Right lung (tissue), 5 donors: ENCODE results near the gene PTMA. TPM values are rescaled to one million over a fixed set of nuclear protein-coding genes. Genes with fewer than 3 reads are reported as not detected.
A peak's percentile ranks its signal among the peaks of the same experiment; 100 is the strongest.

ENCODE experiments used
- DNase-seq, 2 donors: peaks; one replicate each; pipeline ENCODE4 v3.0.0-alpha.2; 2013
- polyA plus RNA-seq, 5 donors: library from polyadenylated mRNA; unstranded; fragments of 120-200 nt; gene quantifications; one replicate each; pipeline versions ENCODE4 v1.2.1 to v1.2.3, GENCODE V29; 2013; ENCODE audit warnings: inconsistent platforms in 1 of 5, low replicate concordance in 1 of 5; ENCODE audit not compliant: insufficient read length in 5 of 5, insufficient read depth in 1 of 5

The PTMA gene
- polyA plus RNA-seq, 5 donors = 1,677 to 2,311 (median 2,160) TPM

- peak; percentile 59 to 71 for DNase-seq
Measured at GRCh38 chr2:231713730-231714638, 5.7 kb downstream of the PTMA start.

- peak; percentile 43 to 51 for DNase-seq
Measured at GRCh38 chr2:231714639-231715498, 6.5 kb downstream of the PTMA start.

- no peak for DNase-seq
Measured at GRCh38 chr2:231715499-231715837, 7.1 kb downstream of the PTMA start.

GRCh38 chr2:231715988-231716616, 7.8 kb downstream of the PTMA start:
- no peak for DNase-seq

GRCh38 chr2:231716666-231717280, 8.4 kb downstream of the PTMA start:
- DNase-seq = no peak

- DNase-seq = no peak
Measured at GRCh38 chr2:231717281-231718171, 9.2 kb downstream of the PTMA start.

GRCh38 chr2:231718799-231719198, 10.5 kb downstream of the PTMA start:
- DNase-seq = no peak

GRCh38 chr2:231720292-231720986, 12.1 kb downstream of the PTMA start:
- no peak for DNase-seq

- DNase-seq = no peak
Measured at GRCh38 chr2:231720987-231721966, 13.0 kb downstream of the PTMA start.

GRCh38 chr2:231722721-231723307, 14.5 kb downstream of the PTMA start:
- DNase-seq = no peak

GRCh38 chr2:231725476-231725875, 17.2 kb downstream of the PTMA start:
- DNase-seq = no peak

- DNase-seq = no peak
Measured at GRCh38 chr2:231726276-231726675, 18.0 kb downstream of the PTMA start.

GRCh38 chr2:231727621-231728020, 19.3 kb downstream of the PTMA start:
- no peak for DNase-seq

- DNase-seq = no peak
Measured at GRCh38 chr2:231732604-231733003, 24.3 kb downstream of the PTMA start.

GRCh38 chr2:231737761-231738160, 29.4 kb downstream of the PTMA start:
- no peak for DNase-seq

GRCh38 chr2:231743376-231744116, 35.2 kb downstream of the PTMA start:
- no peak for DNase-seq

GRCh38 chr2:231745303-231746038, 37.1 kb downstream of the PTMA start:
- DNase-seq = no peak
